ENCODE data around the gene KLK12. TPM values are rescaled to one million over a fixed set of nuclear protein-coding genes. Genes with fewer than 3 reads are reported as not detected.

Gene KLK12
- total and polyA plus RNA-seq, 2 donors (not counting 3 experiments of a cell fraction or from before 2014, with no cell fraction given): not detected

DNA sequence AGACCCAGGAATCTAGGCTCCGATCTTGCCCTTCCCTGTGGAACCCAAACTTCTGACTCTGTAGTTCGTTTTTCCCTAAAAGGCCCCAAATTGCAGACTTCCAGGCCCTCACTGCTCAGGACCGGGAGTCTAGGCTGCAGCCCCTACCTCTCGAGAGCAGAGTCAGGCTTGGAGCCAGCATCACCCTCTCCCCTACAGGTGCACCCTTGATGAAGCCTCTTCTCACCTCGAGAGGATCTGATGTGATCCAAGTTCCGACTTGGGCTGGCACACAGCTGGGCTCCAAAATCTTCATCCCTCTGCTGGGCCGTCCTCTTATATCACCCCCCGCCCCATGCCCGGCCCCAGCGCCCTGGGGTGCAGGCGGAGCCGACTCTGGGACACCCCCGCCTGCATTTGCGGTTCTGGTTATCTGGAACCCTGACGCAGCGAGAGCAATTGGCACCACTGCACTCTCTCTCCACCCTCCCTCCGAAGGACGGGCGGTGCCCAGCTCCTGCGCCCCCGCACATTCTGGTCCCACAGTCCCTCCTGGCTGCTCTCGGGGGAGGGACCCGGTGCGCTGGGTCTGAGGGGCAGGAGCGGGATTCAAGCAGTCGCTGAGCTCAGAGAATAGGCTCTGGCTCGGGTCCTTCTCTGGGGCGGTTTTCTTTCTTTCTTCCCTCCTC, 51.0 kb downstream of the KLK12 start, which contains the start of gene KLK7:
TSS of gene KLK7 (minus strand) at position 293 of the 668 bp plus-strand sequence. CDS start 1,518 bp downstream, outside the sequence.
- intact Hi-C loops (cut with micrococcal nuclease) (no loop called here), dilution Hi-C loops (cut with MboI; ENCODE audit: extremely low pct_ligation_motif_present, low sequenced_read_pairs) (no loop called here)
- no peaks in the 10 kb centered on the region for H3K79me2 ChIP-seq (ENCODE audit: control insufficient read depth, insufficient read depth, low read length)
- TF ChIP-seq POLR2AphosphoS5 (IDR thresholded peaks at IDR 0.05; ENCODE audit: insufficient read depth, low read depth, low read length) (no peak), CTCF (IDR thresholded peaks at IDR 0.05; ENCODE audit: extremely low read depth in 1 of 2, insufficient read depth in 1 of 2, low read depth in 1 of 2, low read length in 2 of 2) (no peak), GATA2 (IDR thresholded peaks at IDR 0.05; ENCODE audit: insufficient read depth, insufficient read length, low read depth, low read length) (no peak), JUN (IDR thresholded peaks at IDR 0.05; ENCODE audit: borderline replicate concordance, insufficient read depth, insufficient read length, low read depth) (no peak), FOS (IDR thresholded peaks at IDR 0.05; ENCODE audit: borderline replicate concordance, insufficient read depth, low read length) (no peak), MAX (IDR thresholded peaks at IDR 0.05; ENCODE audit: insufficient read depth, insufficient read length) (no peak), EZH2 (IDR thresholded peaks at IDR 0.05; ENCODE audit: borderline replicate concordance, low read depth, low read length, severe bottlenecking) (no peak)
- H3K9me3 ChIP-seq (replicated peaks; ENCODE audit: control insufficient read depth, insufficient read depth, low read length): no peaks in the 10 kb centered on the region
- FAIRE-seq (no peak), DNase-seq (ENCODE audit: low read depth, low spot score) (no peak)
- H3K9ac ChIP-seq (replicated peaks; ENCODE audit: extremely low read depth, insufficient read depth, low read length): no peak within 1 kb of the TSS
- no peak within 1 kb of the TSS for H3K27ac ChIP-seq (ENCODE audit: insufficient read depth, low read depth, low read length)
- H3K4me3 ChIP-seq (replicated peaks in 1 of 3; ENCODE audit: insufficient read depth in 1 of 3, low read depth in 1 of 3, low read length in 3 of 3): no peak within 1 kb of the TSS
- no peak within 1 kb of the TSS for H3K4me2 ChIP-seq (ENCODE audit: insufficient read depth, low read length)
- H3K9me1 ChIP-seq (replicated peaks; ENCODE audit: control insufficient read depth, extremely low read depth, insufficient read depth, low read length): no peaks in the 10 kb centered on the region
- H3K27me3 ChIP-seq (ENCODE audit: control insufficient read depth in 2 of 2, insufficient read depth in 2 of 2, low read length in 2 of 2): no peaks in the 10 kb centered on the region
- no peaks in the 10 kb centered on the region for H4K20me1 ChIP-seq (replicated peaks; ENCODE audit: control insufficient read depth, extremely low read depth, insufficient read depth, low read length)
- POLR2A ChIA-PET: no interaction called here
- CTCF ChIA-PET: no interaction called here
- no TSS peak for BruUV-seq (replicated peaks)
- H3K36me3 ChIP-seq (ENCODE audit: control insufficient read depth in 2 of 2, extremely low read depth in 1 of 2, insufficient read depth in 2 of 2, low read length in 2 of 2): no peaks in the 10 kb centered on the region
- H3K4me1 ChIP-seq (ENCODE audit: control insufficient read depth, extremely low read depth, insufficient read depth, low read length): no peaks in the 10 kb centered on the region
- no peak within 1 kb of the TSS for H2AFZ ChIP-seq (ENCODE audit: low read depth, low read length)

Measured in endothelial cell of umbilical vein (primary cell).